Memory B cell (primary cell): Measurements from ENCODE around the gene SNPH.

Experiments
- ATAC-seq: fragments of 150-1000 bp; cut with Tn5 transposase; 2 replicates; pipeline ENCODE4 v1.10.0; 2021; ENCODE audit warnings: low read depth, mild to moderate bottlenecking, moderate library complexity
- DNase-seq, 2 donors: peaks; one replicate each; pipeline ENCODE4 v3.0.0; 2022; ENCODE audit warnings: low spot score in 2 of 2
- H3K27ac Mint-ChIP-seq: one replicate; pipeline ENCODE4 v1.8.0; 2022; ENCODE audit warnings: mild to moderate bottlenecking, moderate library complexity, mixed read lengths
- H3K27me3 Mint-ChIP-seq: one replicate; pipeline ENCODE4 v1.8.0; 2022; ENCODE audit warnings: mixed read lengths
- H3K36me3 Mint-ChIP-seq: one replicate; pipeline ENCODE4 v1.8.0; 2022; ENCODE audit warnings: mild to moderate bottlenecking, mixed read lengths
- H3K4me1 Mint-ChIP-seq: one replicate; pipeline ENCODE4 v1.8.0; 2022; ENCODE audit warnings: mixed read lengths
- H3K4me3 Mint-ChIP-seq: one replicate; pipeline ENCODE4 v1.8.0; 2022; ENCODE audit warnings: mild to moderate bottlenecking, moderate library complexity, mixed read lengths
- H3K9me3 Mint-ChIP-seq: one replicate; pipeline ENCODE4 v1.8.0; 2022; ENCODE audit warnings: mixed read lengths

Gene SNPH

DNA sequence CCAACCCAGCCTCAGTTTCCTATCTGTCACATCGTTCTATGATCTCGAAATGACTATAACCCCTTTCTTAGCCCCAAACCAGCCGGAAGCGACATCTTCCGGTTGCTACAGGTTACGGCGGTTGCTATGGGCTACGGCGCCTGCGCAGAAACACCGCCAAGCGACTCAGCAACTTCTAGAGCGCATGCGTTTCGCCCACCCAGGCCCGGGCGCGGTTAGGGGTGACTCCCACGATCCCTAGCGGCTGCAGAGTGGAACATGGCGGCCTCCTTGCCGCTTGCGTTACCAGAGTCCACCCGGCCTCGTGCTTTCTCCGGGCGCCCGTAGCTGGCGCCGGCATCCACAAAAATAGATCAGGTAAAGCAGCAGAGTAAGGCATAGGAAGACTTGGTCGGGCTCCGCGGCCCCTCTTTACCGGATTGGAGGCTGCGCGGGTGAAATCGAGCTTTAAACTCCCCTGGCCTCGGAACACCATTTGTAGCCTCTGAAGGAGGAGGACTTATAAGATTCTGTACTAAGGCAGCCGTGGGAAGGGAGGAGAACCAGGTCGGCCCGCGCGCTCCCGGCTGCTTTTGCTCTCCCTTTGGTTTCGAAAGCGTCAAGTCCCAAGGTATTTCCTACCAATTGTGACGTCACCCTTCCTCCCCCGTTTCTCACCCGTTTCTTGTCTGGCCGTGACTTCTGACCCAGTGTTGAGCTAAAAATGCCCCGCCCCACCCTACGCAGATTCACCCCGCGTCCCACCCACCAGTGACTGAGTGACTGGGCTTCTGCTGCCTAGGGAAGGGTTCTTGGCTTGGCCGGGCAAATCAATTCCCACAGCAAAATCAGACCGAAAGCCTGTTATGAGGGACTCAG lies 59.3 kb downstream of the SNPH start:
- H3K4me3 Mint-ChIP-seq: no peak overlapping the region
- H3K27ac Mint-ChIP-seq: no peak overlapping the region
- no peaks in the 10 kb centered on the region for H3K9me3 Mint-ChIP-seq

DNA sequence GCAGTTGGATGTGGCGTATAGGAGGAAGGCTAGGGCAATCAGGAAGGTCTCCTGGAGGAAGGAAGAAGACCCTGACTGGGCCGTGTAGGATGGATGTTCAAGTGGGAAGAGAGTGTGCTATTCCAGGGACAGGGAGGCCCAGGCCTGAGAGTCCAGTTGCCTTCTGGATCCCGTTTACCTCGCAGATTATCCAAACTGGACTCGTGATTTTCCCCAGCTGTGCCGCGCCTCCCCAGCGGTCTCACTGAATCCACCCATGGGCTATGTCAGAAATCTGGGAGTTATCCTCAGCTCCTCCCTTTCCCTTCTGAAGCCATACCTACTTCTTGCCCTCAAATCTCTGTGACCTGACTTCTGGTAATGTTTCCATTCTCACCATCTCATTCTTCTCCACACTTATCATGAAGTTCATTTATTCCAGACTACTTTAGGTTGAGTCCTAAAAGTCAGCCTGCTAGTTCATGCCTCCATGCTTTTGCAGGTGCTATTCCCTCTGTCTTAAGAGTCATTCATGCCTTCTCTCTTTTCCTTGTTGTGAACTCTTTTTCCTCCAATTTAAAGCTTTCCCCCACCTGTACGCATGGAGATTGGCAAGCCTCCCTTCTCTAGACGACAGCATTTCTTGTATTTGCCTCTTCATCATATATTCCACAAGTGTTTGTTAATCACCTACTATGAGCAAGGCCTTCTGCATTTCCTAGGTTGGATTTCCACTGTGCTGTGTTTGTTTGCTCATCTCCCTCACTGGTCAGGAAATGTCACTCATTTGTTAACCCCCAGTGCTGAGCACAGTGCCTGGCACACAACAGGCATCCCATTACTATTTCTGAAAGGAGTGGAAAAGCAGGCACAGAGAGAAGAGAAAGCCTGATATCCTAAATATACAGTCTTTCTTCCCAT lies 60.2 kb downstream of the SNPH start:
- no peak overlapping the region for H3K27ac Mint-ChIP-seq
- H3K9me3 Mint-ChIP-seq: no peaks in the 10 kb centered on the region
- H3K27me3 Mint-ChIP-seq: no peaks in the 10 kb centered on the region
- peak in 1 of 2 donors; percentile 7 for DNase-seq
- no peak for ATAC-seq
- peaks cover 30% of the 10 kb centered on the region for H3K4me1 Mint-ChIP-seq
- peaks cover 5% of the 10 kb centered on the region for H3K36me3 Mint-ChIP-seq
- H3K4me3 Mint-ChIP-seq: no peak overlapping the region

More for the DNA sequence above, 59.3 kb downstream of the SNPH start:
- DNase-seq (peak; percentile 95 to 98), ATAC-seq (peak; percentile 79)
- Mint-ChIP-seq H3K36me3 (no peaks in the 10 kb centered on the region), H3K27me3 (no peaks in the 10 kb centered on the region), H3K4me1 (peaks cover 21% of the 10 kb centered on the region)

DNA sequence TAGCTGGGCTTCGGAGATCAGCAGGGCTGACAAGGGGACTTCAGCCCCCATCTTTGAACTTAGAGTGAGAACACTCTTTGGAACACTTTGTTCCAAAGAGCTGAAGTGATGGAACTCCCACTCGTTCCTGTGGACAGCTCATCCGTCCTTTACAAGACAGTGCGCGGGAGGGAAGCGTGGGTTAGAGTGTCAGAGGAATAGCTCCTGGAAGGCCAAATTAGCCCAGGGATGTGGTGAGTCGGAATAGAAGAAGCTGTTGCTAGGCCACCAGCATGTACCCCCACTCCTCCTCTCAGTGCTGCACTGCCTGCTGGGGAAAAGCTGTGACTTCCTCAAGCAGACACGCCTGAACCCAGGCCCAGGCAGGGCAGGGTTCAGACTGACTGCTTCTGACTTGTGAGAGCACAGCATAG lies 61.2 kb downstream of the SNPH start:
- H3K4me1 Mint-ChIP-seq: peaks cover 31% of the 10 kb centered on the region
- H3K9me3 Mint-ChIP-seq: no peaks in the 10 kb centered on the region
- DNase-seq (peak in 1 of 2 donors; percentile 10), ATAC-seq (no peak)
- H3K4me3 Mint-ChIP-seq: peak overlapping the region; percentile 6
- H3K36me3 Mint-ChIP-seq: peaks cover 8% of the 10 kb centered on the region
- H3K27me3 Mint-ChIP-seq: no peaks in the 10 kb centered on the region
- H3K27ac Mint-ChIP-seq: no peak overlapping the region

DNA sequence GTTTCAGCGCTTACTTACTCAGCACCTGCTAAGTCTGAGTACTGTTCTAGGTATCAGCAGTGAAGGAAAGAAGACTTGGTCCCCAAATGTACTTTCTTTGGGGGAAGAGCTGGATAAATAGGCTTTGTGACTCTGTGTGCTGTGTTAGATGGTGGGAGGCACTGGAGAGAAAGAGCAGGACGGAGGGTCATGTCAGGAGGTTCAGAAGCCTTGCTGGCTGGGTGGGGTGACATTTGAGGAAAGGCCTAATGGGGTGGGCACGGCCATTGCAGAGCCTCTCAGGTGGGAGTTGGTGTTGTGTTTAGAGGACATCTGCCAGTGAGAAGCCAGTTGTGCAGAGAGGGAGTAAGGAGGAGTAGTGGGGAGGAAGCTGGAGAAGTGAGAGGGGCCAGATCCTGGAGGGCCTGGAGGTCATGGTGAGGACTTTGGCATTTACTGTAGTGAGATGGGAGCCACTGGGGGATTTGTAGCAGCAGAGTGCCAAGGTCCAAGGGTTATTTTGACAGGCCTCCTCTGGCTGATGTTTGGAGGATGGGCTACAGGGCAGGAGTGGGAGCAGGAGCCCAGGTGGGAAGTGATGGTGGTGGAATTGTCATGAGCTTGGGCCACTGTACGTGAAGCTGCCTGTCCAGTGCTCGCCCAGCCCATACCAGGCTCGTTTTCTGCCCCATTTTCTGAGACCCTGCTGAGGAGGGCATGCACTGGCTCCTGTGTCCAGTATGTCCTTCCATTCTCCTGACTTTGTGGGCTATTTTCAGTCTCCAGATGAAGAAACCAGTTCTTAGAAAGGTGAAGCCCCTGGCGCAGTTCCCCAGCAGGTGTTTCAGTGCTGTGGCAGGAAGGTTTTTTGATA lies 62.0 kb downstream of the SNPH start:
- H3K36me3 Mint-ChIP-seq: peaks cover 13% of the 10 kb centered on the region
- ATAC-seq: no peak
- no peaks in the 10 kb centered on the region for H3K27me3 Mint-ChIP-seq
- H3K27ac Mint-ChIP-seq: no peak overlapping the region
- H3K4me3 Mint-ChIP-seq: no peak overlapping the region
- H3K9me3 Mint-ChIP-seq: no peaks in the 10 kb centered on the region
- peak in 1 of 2 donors; percentile 9 for DNase-seq
- H3K4me1 Mint-ChIP-seq: peaks cover 31% of the 10 kb centered on the region

DNA sequence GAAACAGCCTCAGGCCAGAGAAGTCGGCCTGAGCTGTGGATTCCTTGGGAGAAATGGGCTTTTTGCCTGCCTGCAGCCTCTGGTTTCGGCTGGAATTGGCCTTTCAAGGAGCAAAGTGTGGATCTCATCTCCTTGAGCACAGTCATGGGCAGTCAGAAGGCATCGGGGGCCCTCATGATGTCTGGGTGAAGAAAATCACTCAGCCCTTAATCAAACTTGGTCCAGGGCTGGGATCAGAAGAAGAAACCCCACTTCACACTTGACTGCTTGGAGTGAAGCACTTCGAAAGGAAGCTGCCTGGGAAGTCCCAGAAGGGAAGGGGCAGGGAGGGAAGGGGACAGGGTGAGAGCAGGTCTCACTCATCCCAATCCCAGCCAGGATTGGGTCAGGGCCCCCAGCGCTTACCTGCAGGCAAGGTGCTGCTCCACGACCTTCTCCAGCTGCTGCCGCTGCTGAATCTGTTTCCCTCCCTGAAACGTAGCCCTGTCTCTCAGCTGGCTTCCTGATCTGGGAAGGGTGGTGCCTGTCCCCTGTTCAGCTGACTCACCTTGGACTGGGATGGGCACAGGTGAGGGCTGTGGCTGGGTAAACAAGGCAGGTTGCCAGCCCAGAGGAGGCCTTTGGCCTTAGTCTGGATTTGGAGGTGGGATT lies 62.7 kb downstream of the SNPH start, which contains the start of gene SDCBP2:
SDCBP2 (minus strand) TSS at position 460 of the 651 bp plus-strand sequence. CDS start 8,723 bp downstream, outside the sequence.
- H3K4me3 Mint-ChIP-seq: no peak within 1 kb of the TSS
- DNase-seq: peak in 1 of 2 donors; percentile 4
- no peaks in the 10 kb centered on the region for H3K27me3 Mint-ChIP-seq
- H3K4me1 Mint-ChIP-seq: peaks cover 31% of the 10 kb centered on the region
- no peak for ATAC-seq
- no peaks in the 10 kb centered on the region for H3K9me3 Mint-ChIP-seq
- H3K36me3 Mint-ChIP-seq: peaks cover 15% of the 10 kb centered on the region
- H3K27ac Mint-ChIP-seq: no peak within 1 kb of the TSS

DNA sequence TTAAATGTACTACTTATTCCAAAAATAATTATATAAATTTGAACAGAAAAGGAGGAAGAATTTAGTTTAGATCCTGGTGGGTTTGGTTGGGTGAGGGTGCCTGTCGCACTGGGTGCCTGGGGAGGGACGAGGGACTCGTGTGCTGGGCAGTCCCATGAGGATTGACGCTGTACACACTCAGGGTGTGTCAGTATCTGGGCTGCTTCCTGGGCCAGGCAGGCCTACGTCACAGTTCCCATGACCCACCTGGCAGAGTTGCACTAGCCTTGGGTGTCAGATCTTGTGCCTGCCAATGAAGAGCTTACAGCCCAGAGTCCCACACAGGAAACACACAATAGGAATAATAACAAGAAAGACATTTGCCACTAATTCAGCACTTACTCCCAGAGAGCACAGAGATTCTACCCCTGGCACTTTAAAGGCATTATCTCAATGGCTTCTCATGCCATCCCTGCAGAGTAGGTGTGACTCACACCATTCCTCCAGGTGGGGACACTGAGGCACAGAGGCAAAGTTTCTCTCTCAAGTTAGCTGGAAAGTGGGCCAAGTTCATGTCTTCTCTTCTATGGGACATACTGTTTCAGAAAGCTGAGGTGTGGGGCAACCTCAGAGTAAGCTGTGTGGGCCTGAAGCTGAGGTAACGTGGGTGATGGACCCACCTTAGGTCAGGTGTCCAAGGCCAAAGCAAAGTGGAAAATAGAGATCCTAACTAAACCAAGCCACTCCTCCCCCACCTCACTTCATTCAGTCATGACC lies 64.2 kb downstream of the SNPH start:
- Mint-ChIP-seq H3K4me3 (peak overlapping the region; percentile 67), H3K36me3 (peaks cover 15% of the 10 kb centered on the region), H3K27ac (no peak overlapping the region), H3K27me3 (no peaks in the 10 kb centered on the region), H3K9me3 (no peaks in the 10 kb centered on the region), H3K4me1 (peaks cover 37% of the 10 kb centered on the region)
- peak; percentile 80 for ATAC-seq
- DNase-seq: peak; percentile 37 to 64

DNA sequence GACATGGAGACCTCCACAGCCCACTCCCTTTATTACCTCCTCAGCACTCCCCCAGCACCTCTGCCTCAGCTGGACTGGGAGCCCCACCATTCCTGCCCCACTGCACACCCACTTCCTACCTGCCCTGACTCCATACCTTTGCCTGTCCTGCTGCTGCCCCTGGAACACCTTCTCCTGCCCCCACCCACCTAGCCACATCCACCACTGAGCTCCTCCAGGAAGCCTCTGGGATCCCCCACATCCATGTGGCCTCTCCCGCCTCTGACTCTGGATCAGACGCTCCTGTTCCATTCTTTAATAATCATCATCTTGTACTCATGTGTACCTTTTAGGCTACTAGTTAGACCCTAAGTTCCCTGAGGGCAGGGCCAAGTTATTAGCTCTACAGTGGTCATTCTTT lies 65.0 kb downstream of the SNPH start:
- H3K9me3 Mint-ChIP-seq: no peaks in the 10 kb centered on the region
- no peak for DNase-seq

DNA sequence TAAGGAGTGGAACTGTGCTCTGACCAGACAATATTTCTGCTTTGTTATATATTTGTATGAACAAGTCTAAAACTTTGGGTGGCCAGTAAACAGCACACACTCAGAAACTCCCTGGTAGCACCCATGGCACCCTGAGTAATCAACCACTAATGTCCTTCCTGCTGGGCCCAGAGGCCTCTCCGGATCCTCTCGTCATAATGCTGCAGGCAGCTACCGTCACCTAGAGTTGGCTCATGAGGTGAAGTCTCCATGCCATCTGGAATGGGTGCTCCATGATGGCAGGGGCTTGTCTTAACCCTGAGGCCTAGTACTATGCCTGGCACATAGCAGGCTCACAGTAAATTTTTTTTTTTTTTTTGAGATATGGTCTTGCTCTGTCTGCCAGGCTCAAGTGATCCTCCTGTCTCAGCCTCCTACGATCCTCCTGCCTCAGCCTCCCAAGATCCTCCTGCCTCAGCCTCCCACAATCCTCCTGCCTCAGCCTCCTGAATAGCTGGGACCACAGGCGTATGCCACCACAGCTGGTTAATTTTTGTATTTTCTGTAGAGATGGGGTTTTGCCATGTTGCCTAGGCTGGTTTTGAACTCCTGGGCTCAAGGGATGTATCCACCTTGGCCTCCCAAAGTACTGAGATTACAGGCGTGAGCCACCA lies 65.8 kb downstream of the SNPH start:
- H3K36me3 Mint-ChIP-seq: peaks cover 15% of the 10 kb centered on the region

More for the DNA sequence above, 65.0 kb downstream of the SNPH start:
- Mint-ChIP-seq H3K4me1 (peaks cover 37% of the 10 kb centered on the region), H3K27me3 (no peaks in the 10 kb centered on the region), H3K4me3 (peak overlapping the region; percentile 37), H3K36me3 (peaks cover 15% of the 10 kb centered on the region), H3K27ac (no peak overlapping the region)
- no peak for ATAC-seq

DNA sequence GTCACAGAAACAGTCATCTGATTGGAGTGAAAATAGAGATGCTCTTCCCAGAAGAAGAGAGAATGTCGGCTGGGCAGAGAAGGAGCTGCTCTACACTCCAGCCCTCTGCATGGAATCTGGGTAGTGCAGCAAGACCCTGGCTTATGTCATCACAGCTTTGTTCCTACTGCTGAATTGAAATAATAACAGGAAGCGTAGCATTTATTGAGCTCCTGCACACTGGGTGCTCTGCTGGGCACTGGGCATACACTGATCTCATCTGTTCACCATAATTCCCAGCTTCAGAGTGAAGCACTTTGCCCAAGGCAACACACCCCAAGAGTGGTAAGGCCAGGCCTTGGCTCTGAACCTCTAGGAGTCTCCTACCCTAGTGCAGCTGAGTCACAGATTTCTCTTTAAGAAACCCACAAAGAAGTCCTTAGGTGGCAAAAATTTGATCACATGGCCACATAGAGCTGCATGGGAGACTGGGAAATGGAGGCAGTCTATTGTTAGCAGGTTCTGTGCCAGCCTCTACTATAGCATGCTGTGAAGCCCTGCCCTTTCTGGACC lies 66.7 kb downstream of the SNPH start:
- no peak overlapping the region for H3K27ac Mint-ChIP-seq
- H3K4me3 Mint-ChIP-seq: no peak overlapping the region
- ATAC-seq (no peak), DNase-seq (no peak)
- H3K27me3 Mint-ChIP-seq: no peaks in the 10 kb centered on the region
- H3K9me3 Mint-ChIP-seq: no peaks in the 10 kb centered on the region
- H3K4me1 Mint-ChIP-seq: peaks cover 34% of the 10 kb centered on the region
- H3K36me3 Mint-ChIP-seq: peaks cover 15% of the 10 kb centered on the region

More for the DNA sequence above, 65.8 kb downstream of the SNPH start:
- no peak for ATAC-seq
- Mint-ChIP-seq H3K4me3 (no peak overlapping the region), H3K9me3 (no peaks in the 10 kb centered on the region), H3K27ac (no peak overlapping the region), H3K4me1 (peaks cover 40% of the 10 kb centered on the region), H3K27me3 (no peaks in the 10 kb centered on the region)
- DNase-seq: no peak

DNA sequence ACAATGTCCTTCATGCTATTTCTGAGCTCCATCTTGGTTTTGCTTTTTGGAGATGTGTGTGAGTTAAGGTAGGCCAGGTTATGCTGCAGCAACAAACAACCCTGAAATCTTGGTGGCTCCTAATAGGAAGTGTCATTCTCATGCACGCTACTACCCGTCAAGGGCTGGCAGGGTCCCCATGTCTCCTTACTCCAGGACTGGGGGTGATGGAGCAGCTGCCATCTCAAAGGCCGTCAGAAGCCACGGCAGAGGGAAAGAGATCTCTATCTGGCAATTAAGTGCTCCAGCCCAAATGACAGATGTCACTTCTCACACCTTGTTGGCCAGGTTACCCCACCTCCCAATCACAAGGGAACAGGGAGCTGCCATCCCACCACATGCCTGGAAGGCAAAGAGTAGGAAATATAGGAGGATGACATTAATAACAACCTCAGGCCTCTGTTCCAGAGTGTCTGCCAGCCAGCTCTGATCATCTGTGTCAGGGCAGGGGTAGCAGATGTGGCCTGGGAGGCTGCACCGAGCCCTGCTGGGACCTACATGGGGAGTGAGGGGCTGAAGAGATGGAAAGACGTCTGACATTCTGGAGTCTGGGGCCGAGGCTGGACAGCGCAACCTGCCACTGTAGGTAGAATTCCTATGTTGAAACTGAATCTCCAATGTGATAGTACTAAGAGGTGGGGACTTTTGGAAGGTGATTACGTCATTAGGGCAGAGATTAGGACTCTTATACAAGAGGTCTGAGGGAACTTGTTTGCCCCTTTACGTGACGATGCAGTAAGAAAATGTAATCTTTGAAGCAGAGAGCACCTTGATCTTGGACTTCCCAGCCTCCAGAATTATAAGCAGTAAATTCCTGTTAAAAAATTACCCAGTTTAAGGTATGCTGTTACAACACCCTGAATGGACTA lies 67.6 kb downstream of the SNPH start:
- DNase-seq (no peak), ATAC-seq (no peak)
- no peak overlapping the region for H3K27ac Mint-ChIP-seq
- peaks cover 31% of the 10 kb centered on the region for H3K4me1 Mint-ChIP-seq
- H3K27me3 Mint-ChIP-seq: no peaks in the 10 kb centered on the region
- no peak overlapping the region for H3K4me3 Mint-ChIP-seq
- peaks cover 15% of the 10 kb centered on the region for H3K36me3 Mint-ChIP-seq
- no peaks in the 10 kb centered on the region for H3K9me3 Mint-ChIP-seq

DNA sequence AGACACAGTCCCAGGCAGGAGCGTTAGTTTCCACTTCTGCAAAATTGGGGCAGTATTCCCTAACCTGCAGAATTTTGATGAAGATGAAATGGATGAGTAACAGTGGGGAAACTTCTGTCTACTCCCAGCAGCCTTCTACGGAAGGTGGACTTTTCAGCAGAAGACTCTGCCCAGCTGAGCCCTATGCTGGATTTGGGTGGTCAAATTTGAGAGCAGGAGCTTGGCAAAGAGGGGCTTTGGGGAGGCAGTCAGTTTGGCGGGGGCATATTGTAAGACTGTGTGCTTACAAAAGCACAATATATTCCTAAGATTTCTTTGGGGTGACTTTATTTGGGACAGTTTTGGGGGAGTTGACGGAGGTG lies 68.3 kb downstream of the SNPH start:
- Mint-ChIP-seq H3K4me1 (peaks cover 30% of the 10 kb centered on the region), H3K27me3 (no peaks in the 10 kb centered on the region)

More for the DNA sequence above, 68.3 kb downstream of the SNPH start:
- Mint-ChIP-seq H3K9me3 (no peaks in the 10 kb centered on the region), H3K27ac (no peak overlapping the region), H3K4me3 (no peak overlapping the region), H3K36me3 (peaks cover 15% of the 10 kb centered on the region)
- DNase-seq: no peak
- no peak for ATAC-seq
